Activated gamma-delta T cell (primary cell): ENCODE data around the gene PRM2.

Experiments
- DNase-seq: peaks from one replicate; lab custom pipeline; 2025; lab: John Stamatoyannopoulos, UW

The PRM2 gene

GRCh38 chr16:11248133-11248532 is 28.1 kb downstream of the PRM2 start:
- no peak for DNase-seq

GRCh38 chr16:11245988-11246387 is 30.3 kb downstream of the PRM2 start:
- DNase-seq, result no peak

GRCh38 chr16:11245222-11245737 is 31.0 kb downstream of the PRM2 start:
- no peak for DNase-seq

- DNase-seq, result no peak
Observed at GRCh38 chr16:11242658-11243057, 33.6 kb downstream of the PRM2 start.

GRCh38 chr16:11241480-11242204 is 34.6 kb downstream of the PRM2 start:
- DNase-seq, result no peak

- DNase-seq, result no peak
Observed at GRCh38 chr16:11240636-11241473, 35.4 kb downstream of the PRM2 start.

GRCh38 chr16:11239644-11240632 is 36.3 kb downstream of the PRM2 start:
- no peak for DNase-seq

- DNase-seq, result no peak
Observed at GRCh38 chr16:11238272-11239202, 37.7 kb downstream of the PRM2 start.

GRCh38 chr16:11236461-11237254 is 39.6 kb downstream of the PRM2 start:
- no peak for DNase-seq

GRCh38 chr16:11235703-11235991 is 40.6 kb downstream of the PRM2 start:
- DNase-seq, result no peak

GRCh38 chr16:11234884-11235702 is 41.2 kb downstream of the PRM2 start:
- no peak for DNase-seq

- no peak for DNase-seq
Observed at GRCh38 chr16:11233727-11234376, 42.4 kb downstream of the PRM2 start.

- DNase-seq, result peak; percentile 69
Observed at GRCh38 chr16:11232852-11233726, 43.2 kb downstream of the PRM2 start.

GRCh38 chr16:11232302-11232851 is 43.9 kb downstream of the PRM2 start:
- no peak for DNase-seq

GRCh38 chr16:11231367-11231970 is 44.8 kb downstream of the PRM2 start:
- DNase-seq, result no peak

GRCh38 chr16:11229906-11230305 is 46.4 kb downstream of the PRM2 start:
- DNase-seq, result no peak

GRCh38 chr16:11229432-11229831 is 46.8 kb downstream of the PRM2 start:
- DNase-seq, result no peak
